Ovary (tissue), 9 donors: ENCODE results near the gene DGUOK. TPM values are rescaled to one million over a fixed set of nuclear protein-coding genes. Genes with fewer than 3 reads are reported as not detected.

Experiments used
- DNase-seq, 5 donors: peaks; one replicate each; pipeline ENCODE4 v3.0.0-alpha.2; 2019 to 2020
- H3K27ac ChIP-seq, 2 donors: fragments of 200-600 bp; one replicate each; pipeline versions ENCODE4 v1.5.1 to v1.8.0; 2019 to 2022
- H3K27me3 ChIP-seq: fragments of 200-600 bp; one replicate; pipeline ENCODE4 v1.8.0; 2022
- H3K36me3 ChIP-seq: fragments of 200-600 bp; sonication (generic); one replicate; pipeline ENCODE4 v1.5.1; 2019
- H3K4me1 ChIP-seq: one replicate; pipeline ENCODE4 v1.8.1; 2013; ENCODE audit warnings: mild to moderate bottlenecking, moderate library complexity; ENCODE audit not compliant: insufficient read depth
- H3K4me3 ChIP-seq: fragments of 200-600 bp; sonication (generic); one replicate; pipeline ENCODE4 v1.5.1; 2017
- H3K9me3 ChIP-seq, 2 donors: fragments of 200-600 bp in 1 of 2; sonication (generic) in 1 of 2; one replicate each; pipeline versions ENCODE4 v1.5.1 to v1.8.1; 2013 to 2019; ENCODE audit warnings: mild to moderate bottlenecking in 1 of 2, moderate library complexity in 1 of 2
- CTCF ChIP-seq, 3 donors: fragments of 450-650 bp in 2 of 3; fragments of 200-600 bp in 1 of 3; IDR thresholded peaks; one replicate each; pipeline versions ENCODE4 v1.5.1 to v1.8.0; 2016 to 2022; ENCODE audit warnings: antibody characterized with exemption in 3 of 3, mild to moderate bottlenecking in 1 of 3
- EP300 ChIP-seq: sonication (generic); formaldehyde crosslinking; IDR thresholded peaks from one replicate; pipeline ENCODE4 v1.6.1; 2017; ENCODE audit warnings: antibody characterized with exemption
- POLR2A ChIP-seq: fragments of 450-650 bp; IDR thresholded peaks from one replicate; pipeline ENCODE4 v1.6.1; 2017; ENCODE audit warnings: antibody characterized with exemption, mild to moderate bottlenecking, moderate library complexity
- WGBS, 3 donors: extraction: QIAGEN DNeasy Blood & Tissue Kit in 1 of 3; methylation state at CpG; one replicate each; pipeline versions ENCODE4 v1.1.5 to v1.1.7; 2013 to 2017; 5-methylcytosine and 5-hydroxymethylcytosine counted together
- intact Hi-C, 4 donors: fragments of 100-400 bp; cut with DNase I; formaldehyde crosslinking; loops; one replicate each; pipeline versions ENCODE4 v1.11.0 to v1.15.1; 2022 to 2023
- polyA plus RNA-seq, 2 donors: library from polyadenylated mRNA; stranded (reverse); fragments of 200-250 nt in 1 of 2; fragments of 350-450 nt in 1 of 2; fragmentation: Illumina TruSeq in 1 of 2; extraction: RNeasy Lipid Tissue Mini Kit (QIAGEN cat#74804) in 1 of 2; gene quantifications; one replicate each; pipeline ENCODE4 v1.2.3, GENCODE V29; 2013 to 2014
- total RNA-seq, 7 donors: library from RNA; depleted of rRNA in 2 of 7; stranded (reverse); fragments of >200 nt in 2 of 7; fragmentation: NEBNext Ultra II Directional in 3 of 7; extraction: Animal tissue kit (Norgen Biotek cat#: 25700) in 3 of 7; gene quantifications; one replicate each; pipeline versions ENCODE4 v1.1.0 to v1.2.4, GENCODE V29; 2016 to 2023
- donor health status: DM: no; HTN: no; CAD: no; lungs with moderate emphysema.
- donor health status: DM: no; HTN: no; CAD: no.
- donor health status: Bipolar disorder and iron deficiency.
- donor health status: DM: yes; HTN: yes; CAD: no.
- donor health status: DM: no; HTN: no; CAD: no.
- donor health status: DM: yes; HTN: yes; CAD: no.

Gene DGUOK
- total and polyA plus RNA-seq, 9 donors, result 45.8 to 84.1 (median 57.4) TPM

GRCh38 chr2:74000666-74001065 is 74.0 kb downstream of the DGUOK start:
- WGBS, 3 donors, result 25 to 47% (median 26%) methylated on average over 5 of the region's 5 CpGs
- DNase-seq, result peak in 1 of 5 donors; percentile 47
- Histone ChIP-seq H3K4me1 (peaks cover 23% of the 10 kb centered on the region), H3K27ac (peak overlapping the region in 1 of 2 donors; percentile 28), H3K9me3 (no peaks in the 10 kb centered on the region), H3K4me3 (no peak overlapping the region), H3K36me3 (no peaks in the 10 kb centered on the region), H3K27me3 (no peaks in the 10 kb centered on the region)
- intact Hi-C loops, result loop anchor here in 2 of 4 donors (2.0 to 10.0 kb wide), 3 partner anchors 16 to 176 kb away; partner anchors contain the start of genes DGUOK (in 1 of the 2), STAMBP (in 1 of the 2) and TET3 (in 1 of the 2)
- TF ChIP-seq CTCF (IDR thresholded peaks at IDR 0.05), result no peak
- TF ChIP-seq POLR2A, result no peak
- TF ChIP-seq EP300, result no peak

- H3K36me3 ChIP-seq, result no peaks in the 10 kb centered on the region
- WGBS, 3 donors, result 74 to 80% (median 76%) methylated on average over 4 of the region's 4 CpGs
- no peak for DNase-seq
- no peak overlapping the region for H3K27ac ChIP-seq
- intact Hi-C loops, result loop anchor here in 2 of 4 donors (2.0 to 10.0 kb wide), 3 partner anchors 16 to 176 kb away; partner anchors contain the start of genes DGUOK (in 1 of the 2), STAMBP (in 1 of the 2) and TET3 (in 1 of the 2)
- TF ChIP-seq CTCF (IDR thresholded peaks at IDR 0.05) (no peak), EP300 (no peak), POLR2A (no peak)
- no peaks in the 10 kb centered on the region for H3K9me3 ChIP-seq
- H3K4me3 ChIP-seq, result no peak overlapping the region
- H3K4me1 ChIP-seq, result peaks cover 27% of the 10 kb centered on the region
- no peaks in the 10 kb centered on the region for H3K27me3 ChIP-seq
These were observed 74.4 kb downstream of the DGUOK start for GRCh38 chr2:74001121-74001520.

GRCh38 chr2:74001781-74002504 is 75.3 kb downstream of the DGUOK start:
- H3K27me3 ChIP-seq, result no peaks in the 10 kb centered on the region
- TF ChIP-seq POLR2A (no peak), EP300 (no peak)
- H3K27ac ChIP-seq, result peak overlapping the region in 1 of 2 donors; percentile 47
- peak overlapping the region; percentile 66 for H3K4me3 ChIP-seq
- intact Hi-C loops, result loop anchor here in 2 of 4 donors (2.0 to 10.0 kb wide), 3 partner anchors 17 to 177 kb away; partner anchors contain the start of genes DGUOK (in 1 of the 2), STAMBP (in 1 of the 2) and TET3 (in 1 of the 2)
- 7 to 12% (median 8%) methylated on average over 17 to 24 of the region's 24 CpGs for WGBS, 3 donors
- peaks cover 29% of the 10 kb centered on the region for H3K4me1 ChIP-seq
- H3K36me3 ChIP-seq, result no peaks in the 10 kb centered on the region
- H3K9me3 ChIP-seq, result no peaks in the 10 kb centered on the region
- DNase-seq, result peak in 1 of 5 donors; percentile 37

- peak; percentile 83 to 90 (median 87) for DNase-seq
- Histone ChIP-seq H3K27ac (peak overlapping the region in 1 of 2 donors; percentile 47), H3K9me3 (no peaks in the 10 kb centered on the region), H3K36me3 (no peaks in the 10 kb centered on the region), H3K4me3 (peak overlapping the region; percentile 66), H3K4me1 (peaks cover 36% of the 10 kb centered on the region), H3K27me3 (no peaks in the 10 kb centered on the region)
- TF ChIP-seq POLR2A (peak; percentile 82), CTCF (IDR thresholded peaks at IDR 0.05) (peak in 1 of 3 donors; percentile 19), EP300 (no peak)
- 0 to 1% (median 1%) methylated on average over 50 to 68 of the region's 68 CpGs for WGBS, 3 donors
- intact Hi-C loops, result loop anchor here in 1 of 4 donors (5.0 to 10.0 kb wide), 2 partner anchors 75 to 178 kb away; partner anchors contain the start of genes DGUOK and STAMBP
These were observed 76.1 kb downstream of the DGUOK start for GRCh38 chr2:74002505-74003421.
